ENCODE results near the gene ARFGAP2.

The ARFGAP2 gene

GRCh38 chr11:47144541-47144940 is 32.1 kb downstream of the ARFGAP2 start:
- in situ Hi-C loops (cut with MboI; ENCODE audit: low sequenced_read_pairs): no loop called here
- H3K4me3 ChIP-seq: no peak overlapping the region
- no peaks in the 10 kb centered on the region for H3K27me3 ChIP-seq (ENCODE audit: low read depth)
- no peaks in the 10 kb centered on the region for H3K9me3 ChIP-seq
- no peaks in the 10 kb centered on the region for H3K4me1 ChIP-seq
- no peak for DNase-seq (ENCODE audit: low spot score in 2 of 2)
- no peaks in the 10 kb centered on the region for H3K36me3 ChIP-seq (replicated peaks)

DNA sequence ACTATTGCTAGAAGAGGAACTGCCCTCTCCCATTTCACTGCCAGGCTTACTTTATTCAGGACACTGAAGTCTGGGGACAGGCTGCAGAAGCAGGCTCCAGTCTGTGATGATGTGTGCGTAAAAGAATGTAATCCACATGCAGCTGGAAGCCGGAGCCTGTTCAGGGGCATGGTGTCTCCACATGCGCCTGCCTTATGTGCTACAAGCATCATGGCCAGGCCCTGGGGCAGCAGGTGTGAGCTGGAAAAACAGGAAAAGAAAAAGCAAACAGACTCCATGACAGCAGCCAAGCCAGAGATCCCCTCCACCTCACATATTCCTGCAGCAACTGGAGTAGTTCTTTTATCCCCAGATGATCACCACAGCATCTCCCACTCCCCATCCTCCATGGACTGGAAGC is 33.4 kb downstream of the ARFGAP2 start:
- no peak for DNase-seq (ENCODE audit: low spot score in 2 of 2)
- H3K36me3 ChIP-seq (replicated peaks): no peaks in the 10 kb centered on the region
- in situ Hi-C loops (cut with MboI; ENCODE audit: low sequenced_read_pairs): no loop called here
- no peaks in the 10 kb centered on the region for H3K27me3 ChIP-seq (ENCODE audit: low read depth)
- H3K9me3 ChIP-seq: no peaks in the 10 kb centered on the region
- no peak overlapping the region for H3K4me3 ChIP-seq
- H3K4me1 ChIP-seq: no peaks in the 10 kb centered on the region

GRCh38 chr11:47139878-47140277 is 36.8 kb downstream of the ARFGAP2 start:
- in situ Hi-C loops (cut with MboI; ENCODE audit: low sequenced_read_pairs): no loop called here
- H3K4me3 ChIP-seq: no peak overlapping the region
- H3K4me1 ChIP-seq: no peaks in the 10 kb centered on the region
- H3K36me3 ChIP-seq (replicated peaks): no peaks in the 10 kb centered on the region
- no peaks in the 10 kb centered on the region for H3K9me3 ChIP-seq
- no peak for DNase-seq (ENCODE audit: low spot score in 2 of 2)
- H3K27me3 ChIP-seq (ENCODE audit: low read depth): no peaks in the 10 kb centered on the region

DNA sequence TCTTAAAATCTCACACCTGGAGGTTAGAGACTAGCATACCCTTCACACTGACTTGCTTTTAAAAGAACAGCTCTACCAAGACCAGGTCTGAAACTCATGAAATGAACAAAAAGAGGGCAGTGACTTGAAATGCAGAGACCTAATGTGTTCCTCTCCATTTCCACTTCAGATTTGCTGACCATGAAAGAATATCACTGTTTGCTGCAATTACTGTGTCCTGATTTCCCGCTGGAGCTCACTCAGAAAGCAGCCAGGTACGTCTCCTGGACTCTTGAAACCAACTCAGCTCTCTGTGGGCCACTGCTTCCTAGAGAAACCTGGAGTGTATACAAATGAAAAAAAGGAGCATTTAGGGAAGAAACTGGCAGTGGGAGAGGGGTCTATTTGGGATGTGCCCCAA is 39.2 kb downstream of the ARFGAP2 start:
- no peak for DNase-seq (ENCODE audit: low spot score in 2 of 2)
- Histone ChIP-seq H3K27me3 (ENCODE audit: low read depth) (no peaks in the 10 kb centered on the region), H3K36me3 (replicated peaks) (no peaks in the 10 kb centered on the region), H3K4me3 (no peak overlapping the region), H3K9me3 (no peaks in the 10 kb centered on the region), H3K4me1 (no peaks in the 10 kb centered on the region)
- in situ Hi-C loops (cut with MboI; ENCODE audit: low sequenced_read_pairs): no loop called here

DNA sequence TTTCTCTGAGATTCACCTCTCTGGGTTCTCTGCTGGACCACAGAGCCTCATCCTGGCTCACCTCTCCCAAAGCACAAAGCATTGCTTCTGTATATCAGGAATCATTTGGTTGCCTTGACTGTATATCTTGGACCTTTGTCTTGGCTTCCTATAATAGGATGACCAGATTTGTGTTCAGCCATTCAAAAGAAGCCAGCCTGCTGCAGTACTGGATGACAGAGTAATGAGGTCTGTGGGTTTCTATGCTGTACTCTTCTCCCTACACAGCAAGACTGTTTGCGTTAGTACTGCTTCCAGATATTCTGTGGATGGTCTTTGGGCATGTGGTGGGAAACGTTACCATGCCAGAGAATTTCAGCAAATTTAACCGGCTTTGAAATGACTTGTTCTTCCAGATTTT is 39.8 kb downstream of the ARFGAP2 start:
- H3K36me3 ChIP-seq (replicated peaks): no peaks in the 10 kb centered on the region
- no peaks in the 10 kb centered on the region for H3K9me3 ChIP-seq
- no peak overlapping the region for H3K4me3 ChIP-seq
- no peaks in the 10 kb centered on the region for H3K4me1 ChIP-seq
- no peaks in the 10 kb centered on the region for H3K27me3 ChIP-seq (ENCODE audit: low read depth)
- peak in 1 of 2 experiments; percentile 1 for DNase-seq (ENCODE audit: low spot score in 2 of 2)
- in situ Hi-C loops (cut with MboI; ENCODE audit: low sequenced_read_pairs): no loop called here

DNA sequence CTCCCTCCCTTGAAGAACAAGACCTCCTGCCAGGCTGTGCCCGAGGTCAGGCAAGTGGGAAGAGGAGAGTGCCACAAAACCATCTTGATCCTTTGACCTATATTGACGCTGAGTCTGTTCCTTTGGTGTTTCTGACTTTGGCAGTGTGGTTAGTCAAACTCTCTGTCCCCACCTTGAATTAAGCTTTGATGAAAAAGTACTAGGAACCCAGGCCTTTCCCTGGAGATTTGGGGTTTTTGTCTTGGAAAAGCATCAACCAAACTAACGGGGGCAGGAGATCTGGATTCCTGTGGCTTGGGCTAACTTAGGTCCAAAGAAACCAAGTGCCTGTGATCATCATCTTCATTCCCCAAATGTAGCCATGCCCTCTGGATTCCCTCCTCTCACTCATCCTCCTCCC is 40.4 kb downstream of the ARFGAP2 start:
- no peak for DNase-seq (ENCODE audit: low spot score in 2 of 2)
- H3K27me3 ChIP-seq (ENCODE audit: low read depth): no peaks in the 10 kb centered on the region
- no peaks in the 10 kb centered on the region for H3K4me1 ChIP-seq
- no peaks in the 10 kb centered on the region for H3K9me3 ChIP-seq
- no peak overlapping the region for H3K4me3 ChIP-seq
- H3K36me3 ChIP-seq (replicated peaks): no peaks in the 10 kb centered on the region
- in situ Hi-C loops (cut with MboI; ENCODE audit: low sequenced_read_pairs): no loop called here

DNA sequence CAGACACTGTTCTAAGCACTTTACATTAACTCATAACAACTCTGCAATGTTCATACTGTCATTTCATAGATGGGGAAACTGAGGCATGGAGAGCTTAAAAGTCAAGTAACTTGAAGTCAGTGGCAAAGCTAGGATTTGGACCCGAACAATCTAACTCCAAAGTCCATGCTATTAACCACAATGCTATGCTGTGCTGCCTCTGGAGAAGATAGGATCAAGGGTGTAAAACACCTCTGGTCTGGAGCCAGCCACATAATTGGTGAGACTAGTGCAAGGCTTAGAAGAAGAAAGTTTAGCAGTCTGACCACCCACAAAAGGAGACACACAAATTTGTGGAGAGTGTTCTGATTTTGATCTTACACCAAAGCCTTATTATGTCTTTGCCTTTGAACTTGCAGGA is 43.7 kb downstream of the ARFGAP2 start:
- H3K4me1 ChIP-seq: no peaks in the 10 kb centered on the region
- in situ Hi-C loops (cut with MboI; ENCODE audit: low sequenced_read_pairs): no loop called here
- H3K9me3 ChIP-seq: no peaks in the 10 kb centered on the region
- H3K4me3 ChIP-seq: no peak overlapping the region
- no peaks in the 10 kb centered on the region for H3K27me3 ChIP-seq (ENCODE audit: low read depth)
- DNase-seq (ENCODE audit: low spot score in 2 of 2): no peak
- H3K36me3 ChIP-seq (replicated peaks): no peaks in the 10 kb centered on the region

DNA sequence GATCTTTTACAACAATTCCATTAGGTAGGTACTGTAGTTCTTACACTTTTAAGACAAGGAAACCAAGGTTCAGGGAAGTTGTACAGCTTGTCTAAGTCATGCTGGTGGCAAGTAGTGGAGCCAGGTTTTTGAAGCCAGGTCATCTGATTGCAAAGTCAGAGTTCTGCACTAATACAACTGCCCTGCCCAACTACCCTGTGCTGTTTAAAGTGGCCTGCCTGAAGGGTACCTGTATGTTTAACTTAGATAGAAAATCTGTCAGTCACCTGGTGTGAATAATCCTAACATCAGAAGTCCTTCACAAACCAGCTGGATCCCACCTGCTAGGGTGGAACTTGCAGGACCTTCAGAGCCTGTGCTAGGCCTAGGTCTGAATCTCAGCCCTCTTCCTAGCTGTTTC is 44.2 kb downstream of the ARFGAP2 start:
- Histone ChIP-seq H3K4me1 (no peaks in the 10 kb centered on the region), H3K9me3 (no peaks in the 10 kb centered on the region), H3K27me3 (ENCODE audit: low read depth) (no peaks in the 10 kb centered on the region), H3K36me3 (replicated peaks) (no peaks in the 10 kb centered on the region), H3K4me3 (no peak overlapping the region)
- in situ Hi-C loops (cut with MboI; ENCODE audit: low sequenced_read_pairs): no loop called here
- DNase-seq (ENCODE audit: low spot score in 2 of 2): no peak

DNA sequence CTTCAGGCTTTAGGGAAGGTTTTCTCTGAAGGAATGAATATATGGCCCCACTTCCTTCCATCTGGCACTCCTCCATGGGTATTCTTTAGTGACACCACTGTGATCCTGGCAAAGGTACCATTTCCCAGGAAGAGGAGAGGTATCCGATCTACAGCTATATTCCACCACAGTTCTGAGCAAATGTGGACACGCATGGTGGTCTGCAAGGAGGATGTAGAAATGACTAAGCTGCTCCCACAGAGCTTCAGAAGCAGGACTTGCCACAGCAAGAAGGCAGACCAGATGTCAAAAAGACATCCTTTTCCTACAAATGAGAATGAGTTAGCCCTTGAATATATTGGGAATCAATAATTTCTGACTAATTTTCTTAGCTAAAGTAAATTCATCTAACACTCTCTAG is 45.5 kb downstream of the ARFGAP2 start:
- no peaks in the 10 kb centered on the region for H3K36me3 ChIP-seq (replicated peaks)
- H3K9me3 ChIP-seq: no peaks in the 10 kb centered on the region
- in situ Hi-C loops (cut with MboI; ENCODE audit: low sequenced_read_pairs): no loop called here
- DNase-seq (ENCODE audit: low spot score in 2 of 2): no peak
- no peaks in the 10 kb centered on the region for H3K27me3 ChIP-seq (ENCODE audit: low read depth)
- H3K4me1 ChIP-seq: no peaks in the 10 kb centered on the region
- no peak overlapping the region for H3K4me3 ChIP-seq

DNA sequence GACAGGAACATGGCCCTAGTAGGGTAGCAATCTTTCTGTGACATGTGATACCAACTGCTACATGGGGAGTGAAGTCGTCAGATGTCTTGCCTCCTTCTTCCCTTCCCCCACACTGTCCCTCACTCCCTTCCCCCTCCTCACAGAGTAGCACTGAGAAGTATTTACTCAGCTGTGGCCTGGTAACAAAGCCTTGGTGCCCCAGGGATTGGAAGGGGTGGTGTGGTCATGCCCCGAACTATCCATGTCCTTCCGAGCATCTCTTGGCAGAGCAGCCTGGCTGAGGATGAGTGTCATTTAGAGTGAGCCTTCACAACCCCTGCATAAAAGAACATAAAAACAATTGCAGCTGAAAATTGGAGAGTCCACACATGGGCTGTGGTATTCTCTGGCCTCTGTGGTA is 46.1 kb downstream of the ARFGAP2 start:
- in situ Hi-C loops (cut with MboI; ENCODE audit: low sequenced_read_pairs): no loop called here
- no peaks in the 10 kb centered on the region for H3K27me3 ChIP-seq (ENCODE audit: low read depth)
- H3K4me3 ChIP-seq: no peak overlapping the region
- no peaks in the 10 kb centered on the region for H3K9me3 ChIP-seq
- H3K4me1 ChIP-seq: no peaks in the 10 kb centered on the region
- no peak for DNase-seq (ENCODE audit: low spot score in 2 of 2)
- H3K36me3 ChIP-seq (replicated peaks): no peaks in the 10 kb centered on the region

DNA sequence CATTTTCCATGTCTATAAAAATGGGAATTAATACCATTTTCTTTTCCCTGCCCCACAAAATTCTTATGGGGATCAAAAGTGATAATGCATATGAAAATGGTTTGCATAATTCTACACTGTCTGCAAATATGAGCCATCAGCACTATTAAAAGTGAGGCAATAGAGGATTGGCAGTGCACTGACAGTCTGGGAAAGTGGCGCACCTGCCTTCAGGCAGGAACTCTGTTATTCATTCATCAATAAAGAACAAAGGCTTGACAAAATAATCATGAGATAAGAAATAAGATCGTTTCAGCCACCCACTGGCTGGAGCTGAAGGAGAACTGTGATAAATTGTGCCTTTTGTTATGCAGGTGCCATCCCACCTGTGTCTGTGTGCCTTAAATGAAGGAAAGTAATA is 49.5 kb downstream of the ARFGAP2 start:
- in situ Hi-C loops (cut with MboI; ENCODE audit: low sequenced_read_pairs): no loop called here
- no peaks in the 10 kb centered on the region for H3K4me1 ChIP-seq
- H3K36me3 ChIP-seq (replicated peaks): no peaks in the 10 kb centered on the region
- H3K27me3 ChIP-seq (ENCODE audit: low read depth): no peaks in the 10 kb centered on the region
- H3K4me3 ChIP-seq: no peak overlapping the region
- H3K9me3 ChIP-seq: no peaks in the 10 kb centered on the region
- no peak for DNase-seq (ENCODE audit: low spot score in 2 of 2)

DNA sequence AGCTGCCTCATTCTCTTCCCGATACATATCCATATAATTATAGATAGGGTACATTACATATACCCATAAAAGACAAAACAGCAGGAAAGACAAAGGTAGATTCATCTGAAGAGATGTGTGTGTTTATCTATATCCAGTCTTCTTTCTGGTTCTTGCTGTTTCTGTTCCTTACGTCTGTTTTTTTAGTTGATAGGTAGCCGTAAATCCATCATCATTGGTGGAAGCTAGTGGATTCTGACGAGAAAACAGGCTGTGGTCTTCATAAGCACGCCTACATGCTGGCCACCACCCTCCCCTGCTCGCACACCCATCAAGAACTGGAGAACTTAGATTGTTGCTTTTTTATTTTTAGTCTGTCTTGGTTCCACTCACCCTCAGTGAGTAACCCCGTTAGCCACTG is 51.6 kb downstream of the ARFGAP2 start:
- Histone ChIP-seq H3K9me3 (no peaks in the 10 kb centered on the region), H3K27me3 (ENCODE audit: low read depth) (no peaks in the 10 kb centered on the region), H3K4me1 (no peaks in the 10 kb centered on the region), H3K36me3 (replicated peaks) (no peaks in the 10 kb centered on the region), H3K4me3 (no peak overlapping the region)
- in situ Hi-C loops (cut with MboI; ENCODE audit: low sequenced_read_pairs): no loop called here
- DNase-seq (ENCODE audit: low spot score in 2 of 2): no peak

DNA sequence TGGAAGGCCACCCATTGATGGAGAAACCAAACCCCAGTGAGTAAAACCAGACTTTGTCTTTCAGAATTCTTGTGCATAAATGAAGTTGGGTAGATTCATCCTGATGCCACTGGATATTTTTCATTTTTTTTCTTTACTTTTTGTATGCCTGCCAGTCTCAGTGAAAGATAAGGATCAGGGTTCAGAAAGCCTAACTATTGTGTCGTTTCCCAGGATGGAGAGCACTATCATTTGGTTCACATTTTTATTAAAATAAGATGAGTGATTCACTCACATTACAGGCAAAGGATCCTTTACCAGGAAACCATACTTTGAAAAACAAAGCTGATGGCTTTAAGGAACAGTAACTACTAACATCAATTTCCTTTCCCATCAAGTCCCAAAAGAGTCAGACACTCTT is 52.0 kb downstream of the ARFGAP2 start:
- Histone ChIP-seq H3K9me3 (no peaks in the 10 kb centered on the region), H3K4me1 (no peaks in the 10 kb centered on the region), H3K4me3 (no peak overlapping the region), H3K27me3 (ENCODE audit: low read depth) (no peaks in the 10 kb centered on the region), H3K36me3 (replicated peaks) (no peaks in the 10 kb centered on the region)
- in situ Hi-C loops (cut with MboI; ENCODE audit: low sequenced_read_pairs): no loop called here
- no peak for DNase-seq (ENCODE audit: low spot score in 2 of 2)

GRCh38 chr11:47123094-47123493 is 53.6 kb downstream of the ARFGAP2 start:
- no peak for DNase-seq (ENCODE audit: low spot score in 2 of 2)
- H3K27me3 ChIP-seq (ENCODE audit: low read depth): no peaks in the 10 kb centered on the region
- in situ Hi-C loops (cut with MboI; ENCODE audit: low sequenced_read_pairs): no loop called here
- no peaks in the 10 kb centered on the region for H3K9me3 ChIP-seq
- no peak overlapping the region for H3K4me3 ChIP-seq
- peaks cover 3% of the 10 kb centered on the region for H3K4me1 ChIP-seq
- no peaks in the 10 kb centered on the region for H3K36me3 ChIP-seq (replicated peaks)

- DNase-seq (ENCODE audit: low spot score in 2 of 2): no peak
- in situ Hi-C loops (cut with MboI; ENCODE audit: low sequenced_read_pairs): no loop called here
- no peak overlapping the region for H3K4me3 ChIP-seq
- H3K36me3 ChIP-seq (replicated peaks): no peaks in the 10 kb centered on the region
- no peaks in the 10 kb centered on the region for H3K27me3 ChIP-seq (ENCODE audit: low read depth)
- H3K4me1 ChIP-seq: peaks cover 3% of the 10 kb centered on the region
- no peaks in the 10 kb centered on the region for H3K9me3 ChIP-seq
Observed at GRCh38 chr11:47121731-47122130, 54.9 kb downstream of the ARFGAP2 start.
